Activated naive CD8-positive, alpha-beta T cell treated with anti-CD3 and anti-CD28 coated beads, Interleukin-2, amount 50 U/mL, for 24 hours (primary cell): ENCODE results near the gene CAMKK1.

Experiments used
- ATAC-seq: fragments of 150-1000 bp; cut with Tn5 transposase; one replicate; pipeline ENCODE4 v1.10.0; 2021
- DNase-seq: peaks from one replicate; pipeline ENCODE4 v3.0.0; 2021
- H3K27ac Mint-ChIP-seq: one replicate; pipeline ENCODE4 v1.8.0; 2021; ENCODE audit warnings: mild to moderate bottlenecking, mixed read lengths
- H3K27me3 Mint-ChIP-seq: one replicate; pipeline ENCODE4 v1.8.0; 2021; ENCODE audit warnings: mixed read lengths
- H3K36me3 Mint-ChIP-seq: one replicate; pipeline ENCODE4 v1.8.0; 2021; ENCODE audit warnings: low read depth, mixed read lengths
- H3K4me1 Mint-ChIP-seq: one replicate; pipeline ENCODE4 v1.8.0; 2021; ENCODE audit warnings: mixed read lengths
- H3K4me3 Mint-ChIP-seq: one replicate; pipeline ENCODE4 v1.8.0; 2021; ENCODE audit warnings: mild to moderate bottlenecking, moderate library complexity, mixed read lengths
- H3K9me3 Mint-ChIP-seq: one replicate; pipeline ENCODE4 v1.8.0; 2021; ENCODE audit warnings: mixed read lengths

Gene CAMKK1

GRCh38 chr17:3885271-3885670 is 7.6 kb downstream of the CAMKK1 start:
- Mint-ChIP-seq H3K4me3 (no peak overlapping the region), H3K27ac (no peak overlapping the region), H3K27me3 (no peaks in the 10 kb centered on the region), H3K9me3 (no peaks in the 10 kb centered on the region), H3K4me1 (peaks cover 22% of the 10 kb centered on the region), H3K36me3 (no peaks in the 10 kb centered on the region)
- ATAC-seq: no peak
- DNase-seq: no peak

GRCh38 chr17:3884188-3884587 is 8.7 kb downstream of the CAMKK1 start:
- no peaks in the 10 kb centered on the region for H3K36me3 Mint-ChIP-seq
- DNase-seq: no peak
- no peaks in the 10 kb centered on the region for H3K27me3 Mint-ChIP-seq
- H3K9me3 Mint-ChIP-seq: no peaks in the 10 kb centered on the region
- H3K27ac Mint-ChIP-seq: no peak overlapping the region
- H3K4me3 Mint-ChIP-seq: no peak overlapping the region
- ATAC-seq: no peak
- H3K4me1 Mint-ChIP-seq: peaks cover 16% of the 10 kb centered on the region

- Mint-ChIP-seq H3K4me1 (peaks cover 10% of the 10 kb centered on the region), H3K4me3 (no peak overlapping the region), H3K27ac (no peak overlapping the region), H3K27me3 (no peaks in the 10 kb centered on the region), H3K9me3 (no peaks in the 10 kb centered on the region), H3K36me3 (no peaks in the 10 kb centered on the region)
- no peak for ATAC-seq
- DNase-seq: no peak
Measured at GRCh38 chr17:3882276-3882675, 10.6 kb downstream of the CAMKK1 start.

GRCh38 chr17:3880983-3881382 is 11.9 kb downstream of the CAMKK1 start:
- Mint-ChIP-seq H3K4me1 (no peaks in the 10 kb centered on the region), H3K4me3 (no peak overlapping the region), H3K27ac (no peak overlapping the region), H3K36me3 (peaks cover 1% of the 10 kb centered on the region), H3K9me3 (no peaks in the 10 kb centered on the region), H3K27me3 (no peaks in the 10 kb centered on the region)
- ATAC-seq (no peak), DNase-seq (no peak)

GRCh38 chr17:3879591-3880417 is 13.0 kb downstream of the CAMKK1 start:
- no peaks in the 10 kb centered on the region for H3K9me3 Mint-ChIP-seq
- no peaks in the 10 kb centered on the region for H3K4me1 Mint-ChIP-seq
- ATAC-seq: no peak
- no peak overlapping the region for H3K4me3 Mint-ChIP-seq
- H3K27ac Mint-ChIP-seq: no peak overlapping the region
- H3K36me3 Mint-ChIP-seq: peaks cover 7% of the 10 kb centered on the region
- DNase-seq: no peak
- no peaks in the 10 kb centered on the region for H3K27me3 Mint-ChIP-seq

- Mint-ChIP-seq H3K27ac (no peak overlapping the region), H3K36me3 (peaks cover 7% of the 10 kb centered on the region), H3K9me3 (no peaks in the 10 kb centered on the region), H3K4me3 (no peak overlapping the region), H3K4me1 (no peaks in the 10 kb centered on the region), H3K27me3 (no peaks in the 10 kb centered on the region)
- DNase-seq: no peak
- no peak for ATAC-seq
Measured at GRCh38 chr17:3879186-3879585, 13.7 kb downstream of the CAMKK1 start.

GRCh38 chr17:3877220-3877619 is 15.6 kb downstream of the CAMKK1 start:
- H3K4me1 Mint-ChIP-seq: no peaks in the 10 kb centered on the region
- peak; percentile 16 for ATAC-seq
- no peak for DNase-seq
- no peaks in the 10 kb centered on the region for H3K9me3 Mint-ChIP-seq
- no peak overlapping the region for H3K4me3 Mint-ChIP-seq
- no peak overlapping the region for H3K27ac Mint-ChIP-seq
- peaks cover 10% of the 10 kb centered on the region for H3K36me3 Mint-ChIP-seq
- H3K27me3 Mint-ChIP-seq: no peaks in the 10 kb centered on the region

- no peaks in the 10 kb centered on the region for H3K9me3 Mint-ChIP-seq
- ATAC-seq (no peak), DNase-seq (no peak)
- H3K4me3 Mint-ChIP-seq: no peak overlapping the region
- peaks cover 10% of the 10 kb centered on the region for H3K36me3 Mint-ChIP-seq
- H3K27ac Mint-ChIP-seq: no peak overlapping the region
- H3K4me1 Mint-ChIP-seq: no peaks in the 10 kb centered on the region
- H3K27me3 Mint-ChIP-seq: no peaks in the 10 kb centered on the region
Measured at GRCh38 chr17:3875317-3875716, 17.5 kb downstream of the CAMKK1 start.

GRCh38 chr17:3873862-3874261 is 19.0 kb downstream of the CAMKK1 start:
- Mint-ChIP-seq H3K4me3 (no peak overlapping the region), H3K9me3 (no peaks in the 10 kb centered on the region), H3K27ac (no peak overlapping the region), H3K4me1 (no peaks in the 10 kb centered on the region), H3K27me3 (no peaks in the 10 kb centered on the region), H3K36me3 (peaks cover 10% of the 10 kb centered on the region)
- DNase-seq (no peak), ATAC-seq (no peak)

GRCh38 chr17:3870871-3871306 is 22.0 kb downstream of the CAMKK1 start:
- H3K4me3 Mint-ChIP-seq: no peak overlapping the region
- H3K27me3 Mint-ChIP-seq: no peaks in the 10 kb centered on the region
- DNase-seq: no peak

GRCh38 chr17:3867606-3868005 is 25.2 kb downstream of the CAMKK1 start:
- ATAC-seq: no peak
- H3K36me3 Mint-ChIP-seq: no peaks in the 10 kb centered on the region
- H3K4me1 Mint-ChIP-seq: no peaks in the 10 kb centered on the region
- DNase-seq: no peak
- no peaks in the 10 kb centered on the region for H3K9me3 Mint-ChIP-seq
- H3K27ac Mint-ChIP-seq: no peak overlapping the region
- H3K27me3 Mint-ChIP-seq: no peaks in the 10 kb centered on the region
- H3K4me3 Mint-ChIP-seq: no peak overlapping the region

More at GRCh38 chr17:3870871-3871306, 22.0 kb downstream of the CAMKK1 start:
- Mint-ChIP-seq H3K9me3 (no peaks in the 10 kb centered on the region), H3K27ac (no peak overlapping the region), H3K36me3 (peaks cover 8% of the 10 kb centered on the region), H3K4me1 (no peaks in the 10 kb centered on the region)
- ATAC-seq: no peak

GRCh38 chr17:3867106-3867505 is 25.7 kb downstream of the CAMKK1 start:
- no peaks in the 10 kb centered on the region for H3K27me3 Mint-ChIP-seq
- no peak overlapping the region for H3K27ac Mint-ChIP-seq
- H3K36me3 Mint-ChIP-seq: no peaks in the 10 kb centered on the region
- H3K9me3 Mint-ChIP-seq: no peaks in the 10 kb centered on the region
- DNase-seq: no peak
- ATAC-seq: no peak
- no peaks in the 10 kb centered on the region for H3K4me1 Mint-ChIP-seq
- no peak overlapping the region for H3K4me3 Mint-ChIP-seq

- no peaks in the 10 kb centered on the region for H3K4me1 Mint-ChIP-seq
- H3K27me3 Mint-ChIP-seq: no peaks in the 10 kb centered on the region
- H3K4me3 Mint-ChIP-seq: no peak overlapping the region
- ATAC-seq (no peak), DNase-seq (no peak)
- no peak overlapping the region for H3K27ac Mint-ChIP-seq
- no peaks in the 10 kb centered on the region for H3K36me3 Mint-ChIP-seq
- no peaks in the 10 kb centered on the region for H3K9me3 Mint-ChIP-seq
Measured at GRCh38 chr17:3866276-3866675, 26.6 kb downstream of the CAMKK1 start.

GRCh38 chr17:3865176-3865575 is 27.7 kb downstream of the CAMKK1 start:
- Mint-ChIP-seq H3K4me3 (no peak overlapping the region), H3K4me1 (no peaks in the 10 kb centered on the region), H3K27ac (no peak overlapping the region), H3K9me3 (no peaks in the 10 kb centered on the region), H3K36me3 (no peaks in the 10 kb centered on the region), H3K27me3 (no peaks in the 10 kb centered on the region)
- DNase-seq (no peak), ATAC-seq (no peak)

GRCh38 chr17:3864534-3864933 is 28.3 kb downstream of the CAMKK1 start:
- no peak for ATAC-seq
- Mint-ChIP-seq H3K27ac (no peak overlapping the region), H3K36me3 (no peaks in the 10 kb centered on the region), H3K4me1 (no peaks in the 10 kb centered on the region), H3K27me3 (no peaks in the 10 kb centered on the region), H3K9me3 (no peaks in the 10 kb centered on the region), H3K4me3 (no peak overlapping the region)
- no peak for DNase-seq
